GM18873 (cell line): ENCODE data around the gene ADAMTS18.

Experiments used
- ATAC-seq: cut with Tn5 transposase; IDR thresholded peaks from one replicate; pipeline ENCODE4 v1.9.1; 2021; ENCODE audit warnings: mild to moderate bottlenecking, moderate library complexity, moderate number of reproducible peaks; ENCODE audit not compliant: unreplicated experiment, low FRiP score

ADAMTS18 gene

DNA sequence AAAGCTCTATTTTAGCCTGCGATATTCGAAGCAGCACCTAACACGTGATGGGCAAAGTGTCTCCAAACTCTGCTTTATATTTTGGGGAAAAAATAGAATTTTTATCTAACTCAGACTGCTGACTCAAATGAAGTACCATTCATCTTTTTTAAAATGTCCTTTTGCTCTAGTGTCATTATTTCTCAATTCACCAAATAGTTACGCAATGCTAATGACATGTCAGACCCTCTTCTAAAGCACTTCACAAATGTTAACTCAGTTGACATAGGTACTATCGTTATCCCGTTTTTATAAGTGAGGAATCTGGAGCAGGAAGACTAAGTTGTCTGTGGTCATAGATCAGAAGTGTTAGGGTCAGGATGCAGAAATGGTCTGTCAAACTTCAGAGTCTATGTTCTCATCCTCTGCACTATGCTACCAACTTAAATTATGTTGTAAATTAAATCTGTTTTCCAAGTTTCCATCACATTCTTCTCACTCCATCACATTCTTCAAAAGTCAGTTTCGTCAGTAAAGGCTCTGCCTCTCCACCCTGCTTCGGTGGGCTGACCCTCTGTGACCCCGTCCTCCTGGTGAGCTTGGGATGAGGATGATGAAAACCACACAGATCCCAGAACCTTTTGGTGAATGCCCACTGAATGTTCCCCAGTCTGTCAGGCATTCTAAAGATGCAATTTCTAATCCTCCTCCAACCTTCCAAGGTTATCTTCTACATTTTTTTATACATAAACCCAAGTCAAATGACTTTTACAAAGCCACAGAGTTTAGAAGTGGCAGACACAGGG, 102.8 kb downstream of the ADAMTS18 start:
- ATAC-seq, result no peak

DNA sequence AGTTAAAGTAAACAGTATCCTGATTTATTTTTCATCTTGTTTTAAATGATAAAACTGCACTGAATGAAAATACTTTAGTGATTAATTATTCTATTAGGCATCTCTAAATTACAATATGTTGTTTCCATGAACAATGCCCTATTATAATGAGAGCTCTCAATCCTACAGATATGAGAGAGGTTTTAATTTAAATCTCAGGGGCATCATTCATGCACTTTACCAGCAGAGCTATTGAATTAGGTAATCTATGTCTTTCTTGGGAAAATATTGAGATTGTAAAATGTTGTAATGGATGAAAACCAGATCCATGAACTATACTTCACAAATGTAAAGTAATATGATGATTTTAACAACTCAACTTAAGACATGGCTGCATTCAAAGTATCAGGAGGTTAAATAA, 103.8 kb downstream of the ADAMTS18 start:
- no peak for ATAC-seq

DNA sequence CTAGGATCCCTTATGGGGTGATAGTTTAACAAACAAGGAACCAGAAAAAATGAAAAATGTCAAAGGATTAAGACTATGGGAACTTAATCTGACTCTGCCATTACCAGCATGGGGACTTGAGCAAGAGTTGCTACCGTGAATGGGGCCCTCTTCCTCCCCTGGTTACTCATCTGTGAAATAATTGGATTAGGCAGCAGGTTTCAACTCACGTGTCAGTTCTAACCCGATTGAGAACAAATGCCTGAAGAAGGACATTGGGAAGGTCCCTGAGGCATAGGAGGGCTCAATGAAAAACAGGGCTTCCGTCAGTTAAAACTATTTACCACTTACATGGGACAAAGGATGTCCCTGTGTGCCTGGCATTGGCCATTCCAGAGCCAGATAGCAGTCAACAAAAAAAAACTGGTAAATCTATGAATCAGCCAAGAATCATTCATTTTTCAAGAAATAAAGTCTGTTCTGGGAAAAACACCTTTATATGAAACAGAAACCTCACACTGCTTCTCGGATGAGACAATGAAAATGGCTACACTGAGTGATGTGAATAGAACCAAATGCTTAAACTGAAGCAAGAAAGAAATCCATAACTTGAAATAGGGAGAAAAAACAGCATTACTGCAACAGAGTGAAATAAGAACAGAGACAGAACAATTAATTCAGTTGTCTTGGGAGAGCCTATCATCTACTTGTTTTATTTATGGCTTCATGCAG, 104.3 kb downstream of the ADAMTS18 start:
- ATAC-seq, result no peak

DNA sequence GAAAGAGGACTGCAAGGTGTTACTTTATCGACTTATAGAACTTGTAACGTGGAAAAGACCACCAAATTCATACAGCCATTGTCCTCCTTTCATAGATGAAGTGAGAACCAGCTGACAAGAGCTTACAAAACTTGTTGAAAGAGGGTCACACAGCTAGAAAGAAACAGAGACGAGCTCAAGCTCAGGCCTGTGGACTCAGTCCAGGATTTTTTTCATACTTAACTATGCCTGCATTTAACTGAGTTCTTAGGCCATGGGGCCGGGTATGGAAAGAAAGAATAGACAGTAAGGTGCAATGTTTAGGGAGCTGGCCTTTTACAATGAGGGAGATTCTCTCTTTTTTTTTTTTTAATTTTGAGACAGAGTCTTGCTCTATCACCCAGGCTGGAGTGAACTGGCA, 106.1 kb downstream of the ADAMTS18 start:
- no peak for ATAC-seq

DNA sequence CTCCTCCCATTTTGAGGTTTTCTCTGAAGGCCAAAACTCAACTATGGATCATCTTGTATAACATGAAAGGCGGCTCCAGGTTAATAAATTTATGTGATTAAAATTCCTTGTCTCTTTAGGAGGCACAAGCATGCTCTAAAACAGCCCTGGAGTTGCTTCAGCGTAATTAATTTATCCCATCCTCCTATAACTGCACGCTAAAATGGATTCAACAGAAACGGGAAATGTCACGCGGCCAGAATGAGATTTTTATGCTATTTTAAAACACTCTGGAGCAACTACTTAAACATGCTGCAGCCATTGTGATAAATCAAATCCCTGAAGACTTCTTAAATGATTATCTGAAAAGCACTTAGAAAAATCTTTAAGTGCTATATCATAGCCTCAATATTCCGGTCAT, 106.6 kb downstream of the ADAMTS18 start:
- no peak for ATAC-seq

DNA sequence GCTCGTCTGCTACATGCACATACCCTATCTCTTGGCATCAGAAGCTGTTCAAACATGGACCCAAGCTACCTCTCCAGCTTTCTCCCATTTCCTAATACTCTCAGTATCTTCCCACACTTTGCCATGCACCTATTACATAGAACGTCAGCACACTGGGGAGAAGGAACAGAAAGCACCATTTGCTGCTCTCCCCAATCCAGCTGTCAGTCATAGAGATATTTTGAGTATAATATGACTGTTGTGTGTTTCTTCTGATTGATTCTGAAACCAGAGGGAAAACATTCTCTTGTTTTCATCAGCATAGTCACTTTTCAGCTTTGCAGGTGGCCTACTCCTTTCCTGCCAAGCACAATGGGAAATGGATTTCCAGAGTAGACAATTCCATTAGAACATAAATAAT, 107.1 kb downstream of the ADAMTS18 start:
- ATAC-seq, result no peak

DNA sequence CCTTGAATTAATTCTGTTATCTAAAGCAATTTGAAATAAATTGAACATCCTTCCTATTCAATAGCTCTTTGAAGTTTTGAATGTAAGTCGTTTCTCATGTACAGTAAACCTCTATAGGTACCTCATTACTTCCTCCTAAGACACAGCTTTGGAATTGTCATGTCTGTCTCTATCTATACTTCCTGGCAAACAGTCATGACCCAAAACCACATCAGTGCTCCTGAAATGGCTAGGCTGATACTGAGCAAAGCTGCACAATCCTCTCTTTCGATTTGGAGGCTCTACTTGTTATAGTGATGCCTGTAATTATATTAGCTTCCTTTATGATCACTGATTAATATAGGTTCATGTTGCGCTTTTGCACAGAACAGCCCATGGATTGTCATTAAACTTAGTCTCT, 110.1 kb downstream of the ADAMTS18 start:
- no peak for ATAC-seq

DNA sequence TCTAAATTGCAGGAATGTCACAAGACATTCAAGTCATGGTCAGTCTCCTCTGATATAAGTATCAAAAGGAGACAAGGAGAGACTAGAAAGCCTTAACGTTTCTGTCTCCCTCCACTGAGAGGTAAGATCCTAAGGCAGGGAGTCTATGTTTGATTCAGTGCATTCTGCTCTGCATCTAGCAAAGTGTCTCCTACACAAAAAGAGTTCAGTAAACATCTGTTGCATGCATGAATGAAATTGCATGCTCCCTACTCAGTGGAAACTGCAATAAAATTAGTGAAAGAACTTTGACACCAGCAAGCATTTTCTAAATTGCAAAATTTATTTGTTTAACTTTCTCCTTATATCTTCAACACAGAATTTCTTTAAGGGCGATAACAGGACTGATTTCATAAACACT, 111.1 kb downstream of the ADAMTS18 start:
- no peak for ATAC-seq

DNA sequence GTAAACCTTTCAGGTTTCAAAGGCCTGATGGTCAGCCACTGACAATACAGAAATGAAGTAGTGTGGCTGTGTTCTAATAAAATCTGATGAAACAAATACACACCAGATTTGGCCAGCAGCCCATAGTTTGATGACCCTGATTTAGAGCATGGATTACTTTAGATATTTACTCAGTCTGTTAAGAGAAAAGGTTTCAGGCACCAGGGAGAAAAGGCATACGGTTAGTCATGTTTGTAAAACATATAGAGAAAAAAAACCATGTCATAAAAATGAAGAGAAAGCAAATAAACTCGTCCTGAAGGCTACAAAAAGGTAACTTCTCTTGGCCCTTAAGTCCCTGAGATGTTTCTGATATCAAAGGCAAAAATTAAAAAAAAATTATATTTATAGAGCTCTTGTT, 112.1 kb downstream of the ADAMTS18 start:
- ATAC-seq, result no peak

DNA sequence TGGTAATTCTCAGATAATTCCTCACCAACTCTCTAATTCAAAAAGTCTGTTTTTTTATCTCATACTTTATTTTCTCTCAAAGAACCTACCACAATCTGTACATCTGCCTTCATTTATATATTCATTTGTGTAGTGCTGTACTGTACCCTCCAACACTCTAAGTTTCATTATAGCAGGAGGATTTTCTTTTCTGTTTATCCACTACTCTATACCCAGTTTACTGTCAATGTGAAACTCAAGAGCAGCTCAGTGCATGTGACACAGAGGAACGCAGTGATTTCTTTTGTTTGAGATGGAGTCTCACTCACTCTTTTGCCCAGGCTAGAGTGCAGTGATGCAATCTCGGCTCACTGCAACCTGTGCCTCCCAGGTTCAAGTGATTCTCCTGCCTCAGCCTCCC, 117.8 kb downstream of the ADAMTS18 start:
- no peak for ATAC-seq

DNA sequence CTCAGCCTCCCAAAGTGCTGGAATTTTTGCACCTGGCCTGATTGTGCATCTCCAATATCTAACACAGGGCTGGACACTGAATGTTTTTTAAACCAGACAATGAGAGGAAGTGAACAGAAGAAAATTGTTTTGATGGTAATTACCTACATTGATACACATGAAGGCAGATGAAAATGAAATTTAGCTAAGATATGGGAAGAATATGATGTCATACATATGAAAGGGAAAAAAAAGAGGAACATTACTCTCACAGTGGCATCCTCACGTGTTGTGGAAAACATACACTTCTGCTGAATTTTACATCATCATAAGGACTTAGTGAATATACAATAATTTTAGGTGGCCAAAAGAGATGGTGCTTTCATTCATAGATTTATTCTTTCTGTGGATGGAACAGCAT, 124.0 kb downstream of the ADAMTS18 start:
- no peak for ATAC-seq

DNA sequence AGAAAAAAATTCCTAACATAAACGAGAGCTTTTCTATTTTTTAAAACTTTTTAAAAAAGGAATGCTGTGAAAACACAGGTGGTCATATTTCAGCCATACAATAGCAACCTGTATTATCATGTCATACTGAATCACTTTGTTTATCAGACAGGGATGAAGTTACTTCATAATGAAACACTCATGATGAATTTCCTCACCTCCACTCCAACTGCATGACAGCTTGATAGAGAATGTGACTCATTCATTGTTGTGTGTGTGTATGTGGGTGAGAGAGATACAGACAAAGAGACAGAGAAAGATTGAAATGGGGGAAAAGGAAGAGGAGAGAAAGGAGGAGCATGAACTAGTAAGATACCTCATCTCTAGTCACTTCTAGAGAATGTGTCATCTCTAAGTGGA, 126.7 kb downstream of the ADAMTS18 start:
- ATAC-seq, result no peak

DNA sequence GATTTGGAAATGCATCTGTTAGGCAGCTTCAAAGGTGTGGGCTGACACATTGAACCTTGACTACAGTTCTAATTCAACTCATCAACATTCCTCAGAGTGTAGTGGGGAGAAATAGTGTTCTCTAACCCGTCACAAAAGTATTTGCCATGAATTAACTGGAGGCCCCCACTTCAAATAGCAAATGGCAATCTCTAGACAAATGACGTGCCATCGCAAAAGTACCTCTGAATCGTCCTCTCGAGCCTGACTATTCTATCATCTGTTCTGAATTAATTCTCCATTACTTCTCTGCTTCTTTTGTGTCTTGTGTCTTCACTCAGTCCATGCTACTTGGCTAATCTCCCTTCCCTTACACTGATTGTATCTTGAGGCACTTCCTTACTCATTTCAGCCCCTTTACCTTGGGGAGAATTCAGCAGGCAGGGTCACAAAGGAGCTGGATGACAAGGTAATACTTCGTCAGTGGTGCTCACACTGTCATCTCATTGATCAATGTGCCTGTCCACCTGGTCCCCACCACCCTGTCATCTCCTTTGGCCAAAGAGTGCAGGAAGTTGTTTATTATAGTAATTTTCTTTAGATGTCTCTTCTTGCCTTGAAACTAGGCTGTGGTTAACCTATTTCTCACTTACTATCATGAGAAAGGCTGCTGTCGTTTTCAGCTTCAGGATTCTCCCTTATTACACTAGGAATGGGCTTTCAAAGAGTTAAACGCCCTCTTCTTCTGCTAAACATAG, 127.2 kb downstream of the ADAMTS18 start:
- no peak for ATAC-seq

DNA sequence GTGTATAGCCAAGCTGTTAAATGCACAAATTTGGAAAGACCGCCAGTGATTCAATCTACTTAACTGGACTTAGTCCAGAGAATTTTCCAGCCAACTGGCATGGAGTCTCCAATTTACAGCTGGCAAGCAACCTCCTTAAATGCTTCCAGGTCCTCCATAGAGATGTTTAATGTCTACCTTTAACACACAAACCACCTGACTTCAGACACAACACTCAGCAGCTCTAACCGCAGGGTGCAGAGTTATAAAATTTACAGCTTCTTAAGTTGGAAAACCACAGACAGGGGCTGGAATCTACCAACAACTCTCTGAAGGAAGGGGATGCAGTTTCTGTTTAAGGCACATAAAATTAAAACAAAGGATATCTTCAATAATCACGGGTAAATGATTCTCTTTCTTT, 128.8 kb downstream of the ADAMTS18 start:
- ATAC-seq, result no peak

DNA sequence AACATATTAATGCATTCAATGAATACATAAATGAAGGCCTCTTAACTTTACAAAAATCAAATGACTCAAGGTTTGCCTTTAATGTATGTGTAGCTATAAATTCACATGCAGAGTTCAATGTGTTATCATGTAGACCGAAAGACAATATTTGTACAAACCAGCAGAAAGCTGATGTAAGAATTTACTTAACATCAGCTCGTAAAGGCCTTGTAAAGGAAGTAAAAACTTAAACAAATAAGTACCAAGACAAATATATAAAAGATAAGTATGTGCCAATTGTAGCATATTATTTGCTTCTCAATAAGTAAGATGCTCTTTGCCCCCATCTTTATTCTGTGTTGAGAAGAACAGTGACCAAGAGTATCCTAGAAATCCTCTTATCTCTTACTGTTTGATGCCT, 130.0 kb downstream of the ADAMTS18 start:
- ATAC-seq, result no peak

DNA sequence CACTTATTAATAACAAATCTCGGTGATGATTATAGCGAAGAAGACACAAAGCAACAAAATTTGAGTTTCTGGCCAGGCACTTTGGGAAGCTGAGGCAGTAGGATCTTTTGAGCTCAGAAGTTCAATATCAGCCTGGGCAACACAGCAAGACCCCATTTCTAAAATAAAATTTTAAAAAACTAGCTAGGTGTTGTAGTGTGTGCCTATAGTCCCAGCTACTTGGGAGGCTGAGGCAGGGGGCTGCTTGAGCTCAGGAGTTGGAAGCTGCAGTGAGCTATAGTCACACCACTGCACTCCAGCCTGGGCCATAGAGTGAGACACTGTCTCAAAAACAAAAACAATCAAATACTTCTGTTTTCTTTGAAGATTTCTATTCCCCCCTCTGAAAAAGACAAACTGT, 130.7 kb downstream of the ADAMTS18 start:
- ATAC-seq, result no peak

DNA sequence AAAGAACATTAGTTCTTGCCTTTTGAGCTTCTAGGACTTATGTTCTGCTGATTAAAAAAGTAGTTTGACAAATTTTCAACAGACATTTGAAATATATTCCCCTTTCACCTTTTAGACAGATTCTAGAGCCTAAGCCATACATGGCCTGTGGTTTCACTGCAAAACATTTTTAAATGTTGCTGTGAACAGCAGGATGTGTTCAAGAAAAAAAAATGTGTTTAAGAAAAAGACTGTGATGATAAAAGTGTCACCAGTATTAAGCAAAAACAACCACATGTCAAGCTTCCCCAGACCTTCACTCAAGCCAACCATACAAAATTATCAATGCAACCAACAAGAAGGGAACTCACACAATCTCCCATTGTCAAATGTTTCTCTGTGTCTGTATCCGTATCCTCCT, 132.2 kb downstream of the ADAMTS18 start:
- ATAC-seq, result no peak

DNA sequence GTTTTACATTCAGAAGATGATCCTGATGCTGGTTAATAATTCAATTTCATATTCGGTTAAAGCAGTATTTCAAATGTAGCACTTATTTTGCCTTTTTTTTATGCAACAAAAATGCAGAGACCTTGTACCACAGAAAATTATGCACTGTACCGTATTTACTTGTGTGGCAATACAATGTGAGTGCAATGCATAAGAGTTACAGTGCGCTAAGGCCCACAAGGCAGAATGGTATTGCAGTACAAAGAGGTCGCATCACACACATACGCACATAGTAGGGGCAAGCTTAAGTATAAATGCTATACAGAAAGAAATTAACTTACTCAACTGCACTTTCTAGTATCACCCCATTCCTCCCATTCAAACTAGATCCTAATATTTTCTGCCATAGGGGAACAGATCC, 132.6 kb downstream of the ADAMTS18 start:
- no peak for ATAC-seq

DNA sequence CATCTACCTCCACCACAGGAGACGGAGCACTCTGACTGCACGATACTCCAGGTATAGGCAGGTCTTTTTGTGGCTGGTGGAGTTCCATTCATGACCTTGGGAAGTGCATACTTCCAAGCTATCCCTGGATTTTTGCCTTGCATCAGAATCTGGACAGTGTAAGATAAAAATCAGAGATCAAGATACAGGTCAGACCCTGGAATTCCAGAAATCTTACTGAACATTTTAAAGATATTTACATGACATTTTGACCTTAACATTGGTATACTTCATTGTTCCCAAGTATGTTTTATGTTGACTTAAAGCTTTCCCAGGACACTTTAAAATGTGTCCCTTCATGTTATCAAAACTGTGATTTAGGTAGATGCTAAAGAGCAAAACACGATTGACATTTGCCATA, 134.6 kb downstream of the ADAMTS18 start:
- ATAC-seq, result no peak

DNA sequence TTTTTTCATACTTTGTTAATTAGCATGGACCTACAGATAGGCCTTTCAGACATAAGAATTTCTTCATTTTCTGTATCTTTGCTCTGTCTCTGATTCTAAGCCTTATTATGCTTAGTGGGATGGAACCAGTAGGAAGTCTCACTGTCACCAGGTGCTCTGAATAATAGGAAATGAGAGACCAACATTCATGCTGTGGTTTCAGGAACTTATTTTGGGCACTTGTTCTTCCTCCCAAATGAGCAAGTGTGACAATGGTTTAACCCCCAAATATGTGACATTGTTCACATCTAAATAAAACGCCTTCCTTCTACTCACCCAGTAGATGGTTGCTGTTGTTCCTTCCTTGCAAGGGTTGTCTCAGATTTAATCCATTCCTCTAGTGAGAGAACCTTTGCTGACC, 135.4 kb downstream of the ADAMTS18 start:
- ATAC-seq, result no peak
